Measurements from ENCODE around the gene ZNHIT1. TPM values are rescaled to one million over a fixed set of nuclear protein-coding genes. Genes with fewer than 3 reads are reported as not detected.

The ZNHIT1 gene
- total and polyA plus RNA-seq, 4 donors, result 49.2 to 167 (median 70.9) TPM

- Histone ChIP-seq H3K27me3 (ENCODE audit: control insufficient read depth in 3 of 3, insufficient read depth in 3 of 3, low read length in 2 of 3) (peaks cover 9 to 57% (median 52%) of the 10 kb centered on the region in 3 donors), H3K27ac (ENCODE audit: low read depth in 1 of 2, low read length in 1 of 2) (no peak within 1 kb of the TSS), H3K9me3 (ENCODE audit: control insufficient read depth in 4 of 4, insufficient read depth in 3 of 4, low read length in 3 of 4) (no peaks in the 10 kb centered on the region), H3K4me3 (no peak within 1 kb of the TSS), H3K36me3 (ENCODE audit: control insufficient read depth in 4 of 4, insufficient read depth in 4 of 4, low read length in 4 of 4) (no peaks in the 10 kb centered on the region), H3K9ac (ENCODE audit: insufficient read depth in 1 of 2, low read length in 2 of 2) (no peak within 1 kb of the TSS), H3K4me1 (ENCODE audit: control insufficient read depth in 5 of 5, insufficient read depth in 5 of 5, low read length in 5 of 5) (peaks cover 0 to 5% (median 0%) of the 10 kb centered on the region in 5 donors)
- ATAC-seq (ENCODE audit: insufficient read depth, low FRiP score), result no peak
- TF ChIP-seq, protein P1, sequence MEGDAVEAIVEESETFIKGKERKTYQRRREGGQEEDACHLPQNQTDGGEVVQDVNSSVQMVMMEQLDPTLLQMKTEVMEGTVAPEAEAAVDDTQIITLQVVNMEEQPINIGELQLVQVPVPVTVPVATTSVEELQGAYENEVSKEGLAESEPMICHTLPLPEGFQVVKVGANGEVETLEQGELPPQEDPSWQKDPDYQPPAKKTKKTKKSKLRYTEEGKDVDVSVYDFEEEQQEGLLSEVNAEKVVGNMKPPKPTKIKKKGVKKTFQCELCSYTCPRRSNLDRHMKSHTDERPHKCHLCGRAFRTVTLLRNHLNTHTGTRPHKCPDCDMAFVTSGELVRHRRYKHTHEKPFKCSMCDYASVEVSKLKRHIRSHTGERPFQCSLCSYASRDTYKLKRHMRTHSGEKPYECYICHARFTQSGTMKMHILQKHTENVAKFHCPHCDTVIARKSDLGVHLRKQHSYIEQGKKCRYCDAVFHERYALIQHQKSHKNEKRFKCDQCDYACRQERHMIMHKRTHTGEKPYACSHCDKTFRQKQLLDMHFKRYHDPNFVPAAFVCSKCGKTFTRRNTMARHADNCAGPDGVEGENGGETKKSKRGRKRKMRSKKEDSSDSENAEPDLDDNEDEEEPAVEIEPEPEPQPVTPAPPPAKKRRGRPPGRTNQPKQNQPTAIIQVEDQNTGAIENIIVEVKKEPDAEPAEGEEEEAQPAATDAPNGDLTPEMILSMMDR (IDR thresholded peaks at IDR 0.05; ENCODE audit: control extremely low read depth, extremely low read depth), result no peak
- WGBS, 2 donors, result 3 to 5% methylated on average over 56 of the region's 56 CpGs
- no peak for DNase-seq
Observed at GRCh38 chr7:101180130-101180755, 37.7 kb upstream of the ZNHIT1 start, which contains the start of gene NAT16. TSS of gene NAT16 (minus strand) at chr7:101180293. CDS start at chr7:101174807, 5,486 bp downstream.

- TF ChIP-seq, protein P1 (IDR thresholded peaks at IDR 0.05; ENCODE audit: control extremely low read depth, extremely low read depth), result no peak
- Histone ChIP-seq H3K27me3 (ENCODE audit: control insufficient read depth in 3 of 3, insufficient read depth in 3 of 3, low read length in 2 of 3) (peaks cover 0 to 20% (median 14%) of the 10 kb centered on the region in 3 donors), H3K27ac (ENCODE audit: low read depth in 1 of 2, low read length in 1 of 2) (no peak overlapping the region), H3K4me1 (ENCODE audit: control insufficient read depth in 5 of 5, insufficient read depth in 5 of 5, low read length in 5 of 5) (no peaks in the 10 kb centered on the region), H3K4me3 (no peak overlapping the region), H3K36me3 (ENCODE audit: control insufficient read depth in 4 of 4, insufficient read depth in 4 of 4, low read length in 4 of 4) (no peaks in the 10 kb centered on the region), H3K9me3 (ENCODE audit: control insufficient read depth in 4 of 4, insufficient read depth in 3 of 4, low read length in 3 of 4) (no peaks in the 10 kb centered on the region), H3K9ac (ENCODE audit: insufficient read depth in 1 of 2, low read length in 2 of 2) (no peak overlapping the region)
- no peak for ATAC-seq (ENCODE audit: insufficient read depth, low FRiP score)
- 56 to 61% methylated on average over 5 of the region's 5 CpGs for WGBS, 2 donors
- DNase-seq, result no peak
Observed at GRCh38 chr7:101185258-101185839, 32.6 kb upstream of the ZNHIT1 start.

DNA sequence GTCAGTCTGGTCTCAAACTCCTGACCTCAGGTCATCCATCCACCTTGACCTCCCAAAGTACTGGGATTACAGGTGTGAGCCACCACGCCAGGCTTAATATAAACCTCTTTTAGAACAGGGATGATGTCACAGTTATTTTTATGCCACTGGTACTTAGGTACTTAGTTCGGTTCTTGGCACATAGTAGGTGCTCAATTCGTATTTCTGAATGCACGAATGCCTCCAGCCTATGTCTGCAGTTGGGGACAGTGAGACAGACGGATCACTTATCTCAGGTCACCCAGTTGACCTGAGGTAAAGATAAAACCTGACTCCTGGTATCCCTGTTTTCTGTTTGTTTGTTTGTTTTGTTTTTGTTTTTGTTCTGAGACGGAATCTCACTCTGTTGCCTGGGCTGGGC lies 31.8 kb upstream of the ZNHIT1 start:
- no peak overlapping the region for H3K27ac ChIP-seq (ENCODE audit: low read depth in 1 of 2, low read length in 1 of 2)
- H3K36me3 ChIP-seq (ENCODE audit: control insufficient read depth in 4 of 4, insufficient read depth in 4 of 4, low read length in 4 of 4), result no peaks in the 10 kb centered on the region
- H3K27me3 ChIP-seq (ENCODE audit: control insufficient read depth in 3 of 3, insufficient read depth in 3 of 3, low read length in 2 of 3), result peaks cover 0 to 13% (median 7%) of the 10 kb centered on the region in 3 donors
- no peak for ATAC-seq (ENCODE audit: insufficient read depth, low FRiP score)
- H3K4me1 ChIP-seq (ENCODE audit: control insufficient read depth in 5 of 5, insufficient read depth in 5 of 5, low read length in 5 of 5), result no peaks in the 10 kb centered on the region
- H3K9me3 ChIP-seq (ENCODE audit: control insufficient read depth in 4 of 4, insufficient read depth in 3 of 4, low read length in 3 of 4), result no peaks in the 10 kb centered on the region
- no peak for DNase-seq
- no peak overlapping the region for H3K9ac ChIP-seq (ENCODE audit: insufficient read depth in 1 of 2, low read length in 2 of 2)
- no peak overlapping the region for H3K4me3 ChIP-seq
- TF ChIP-seq, protein P1 (IDR thresholded peaks at IDR 0.05; ENCODE audit: control extremely low read depth, extremely low read depth), result no peak
- WGBS, 2 donors, result 69 to 80% methylated on average over 6 of the region's 6 CpGs

All from lung (tissue), 12 donors.